Mammary epithelial cell (primary cell): ENCODE data around the gene UNC119.

Source experiments
- CTCF ChIP-seq, 2 donors: IDR thresholded peaks in 1 of 2; conservative IDR thresholded peaks in 1 of 2; 2 replicates each; pipeline ENCODE4 v1.5.1; 2011 to 2012; ENCODE audit warnings: inconsistent platforms in 2 of 2, low read length in 2 of 2, mild to moderate bottlenecking in 2 of 2, control low read depth in 1 of 2, low read depth in 1 of 2; ENCODE audit not compliant: insufficient read depth in 1 of 2; ENCODE audit errors: extremely low read depth in 1 of 2
- EZH2 ChIP-seq: IDR thresholded peaks from 2 replicates; pipeline ENCODE4 v1.6.1; 2012; ENCODE audit warnings: low read length, inconsistent platforms, borderline replicate concordance

- TF ChIP-seq CTCF (conservative IDR thresholded peaks at IDR 0.05 in 1 of 2, IDR thresholded peaks at IDR 0.05 in 1 of 2; ENCODE audit: extremely low read depth in 1 of 2, insufficient read depth in 1 of 2, low read depth in 1 of 2, low read length in 2 of 2) (no peak), EZH2 (no peak)
Measured at GRCh38 chr17:28533091-28533807, 19.2 kb downstream of the UNC119 start.
